SIG-M5 (cell line): Measurements from ENCODE around the gene OR51L1.
"Not testable (repeated sequence)": the region's sequence is repeated elsewhere in the genome, so short reads cannot be mapped to it uniquely, and the experiment has no call there.

Experiments
- DNase-seq: peaks from one replicate; lab custom pipeline; 2025; lab: John Stamatoyannopoulos, UW

The OR51L1 gene, protein sequence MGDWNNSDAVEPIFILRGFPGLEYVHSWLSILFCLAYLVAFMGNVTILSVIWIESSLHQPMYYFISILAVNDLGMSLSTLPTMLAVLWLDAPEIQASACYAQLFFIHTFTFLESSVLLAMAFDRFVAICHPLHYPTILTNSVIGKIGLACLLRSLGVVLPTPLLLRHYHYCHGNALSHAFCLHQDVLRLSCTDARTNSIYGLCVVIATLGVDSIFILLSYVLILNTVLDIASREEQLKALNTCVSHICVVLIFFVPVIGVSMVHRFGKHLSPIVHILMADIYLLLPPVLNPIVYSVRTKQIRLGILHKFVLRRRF

GRCh38 chr11:4994551-4994950 lies at the start of gene OR51L1:
OR51L1 (plus strand) TSS chr11:4994851; CDS start chr11:4998983, 4,132 bp downstream.
- no peak for DNase-seq

GRCh38 chr11:4947505-4947904 lies 47.1 kb upstream of the OR51L1 start, which contains the start of gene OR51A4:
OR51A4 (minus strand) TSS chr11:4947605; CDS start chr11:4947100, 505 bp downstream.
- no peak for DNase-seq

GRCh38 chr11:4955613-4956012 lies 39.0 kb upstream of the OR51L1 start, which contains the start of gene OR51A2:
OR51A2 (minus strand) TSS chr11:4955713; CDS start chr11:4955713, 0 bp downstream.
- not testable (repeated sequence) for DNase-seq

- no peak for DNase-seq
Measured at GRCh38 chr11:4957396-4957795, 37.3 kb upstream of the OR51L1 start.

- no peak for DNase-seq
Measured at GRCh38 chr11:4960877-4961276, 33.8 kb upstream of the OR51L1 start.

DNA sequence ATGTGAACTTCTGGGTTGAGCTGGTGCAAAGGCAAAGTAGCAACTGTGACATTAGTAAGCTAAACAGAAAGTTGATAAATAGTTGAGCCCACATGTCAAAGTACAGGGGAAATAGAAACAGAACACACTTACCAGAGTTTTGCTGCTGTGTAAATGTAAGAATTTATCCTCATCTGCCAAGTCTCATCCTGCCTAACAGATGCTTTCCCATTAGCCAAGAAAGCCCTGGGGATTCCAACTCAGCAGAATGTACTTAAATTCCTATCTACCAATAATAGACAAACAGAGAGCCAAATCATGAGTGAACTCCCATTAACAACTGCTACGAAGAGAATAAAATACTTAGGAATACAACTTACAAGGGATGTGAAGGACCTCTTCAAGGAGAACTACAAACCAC lies 31.8 kb upstream of the OR51L1 start:
- no peak for DNase-seq

DNA sequence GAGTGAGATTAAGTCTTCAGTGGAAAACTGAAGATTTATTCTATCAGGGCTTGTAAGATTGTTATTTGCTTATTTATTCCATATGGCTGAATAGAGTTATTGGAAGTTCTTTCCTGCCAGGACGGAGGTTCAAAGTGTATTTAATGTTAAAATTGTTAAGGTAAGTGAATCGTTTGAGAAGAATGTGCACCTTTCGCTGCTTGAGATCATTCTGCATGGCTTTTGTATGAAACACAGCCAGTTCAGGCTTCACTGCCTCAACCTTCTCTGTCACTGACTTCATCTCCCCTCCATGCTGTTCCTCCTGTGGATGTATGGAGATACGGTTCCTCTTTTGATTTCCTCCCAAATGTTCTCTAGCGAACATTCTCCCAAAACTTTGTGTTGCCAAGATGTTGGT lies 19.2 kb upstream of the OR51L1 start:
- no peak for DNase-seq

DNA sequence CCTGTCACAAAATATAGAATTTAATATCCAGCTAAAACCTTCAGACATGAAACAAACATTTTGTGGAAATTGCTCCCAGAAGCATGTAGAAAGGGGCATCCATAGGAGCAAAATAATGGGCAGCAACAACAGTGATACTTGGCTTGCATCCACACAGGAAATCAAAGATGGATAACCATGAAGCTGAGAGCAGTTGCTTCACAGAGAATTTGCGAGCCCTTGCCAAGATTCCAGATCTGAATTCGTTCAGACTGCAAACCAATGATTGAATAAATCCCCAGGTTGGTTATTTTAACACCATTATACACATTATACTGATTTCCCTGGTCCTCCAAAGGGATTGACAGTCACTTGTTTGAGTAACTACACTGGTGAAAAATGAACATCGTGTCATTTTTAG lies 15.6 kb upstream of the OR51L1 start:
- DNase-seq, result no peak

- DNase-seq, result no peak
Measured at GRCh38 chr11:4982678-4983077, 12.0 kb upstream of the OR51L1 start.

- DNase-seq, result no peak
Measured at GRCh38 chr11:4983841-4984240, 10.8 kb upstream of the OR51L1 start.

GRCh38 chr11:4991060-4991459 lies 3.6 kb upstream of the OR51L1 start:
- DNase-seq, result no peak

DNA sequence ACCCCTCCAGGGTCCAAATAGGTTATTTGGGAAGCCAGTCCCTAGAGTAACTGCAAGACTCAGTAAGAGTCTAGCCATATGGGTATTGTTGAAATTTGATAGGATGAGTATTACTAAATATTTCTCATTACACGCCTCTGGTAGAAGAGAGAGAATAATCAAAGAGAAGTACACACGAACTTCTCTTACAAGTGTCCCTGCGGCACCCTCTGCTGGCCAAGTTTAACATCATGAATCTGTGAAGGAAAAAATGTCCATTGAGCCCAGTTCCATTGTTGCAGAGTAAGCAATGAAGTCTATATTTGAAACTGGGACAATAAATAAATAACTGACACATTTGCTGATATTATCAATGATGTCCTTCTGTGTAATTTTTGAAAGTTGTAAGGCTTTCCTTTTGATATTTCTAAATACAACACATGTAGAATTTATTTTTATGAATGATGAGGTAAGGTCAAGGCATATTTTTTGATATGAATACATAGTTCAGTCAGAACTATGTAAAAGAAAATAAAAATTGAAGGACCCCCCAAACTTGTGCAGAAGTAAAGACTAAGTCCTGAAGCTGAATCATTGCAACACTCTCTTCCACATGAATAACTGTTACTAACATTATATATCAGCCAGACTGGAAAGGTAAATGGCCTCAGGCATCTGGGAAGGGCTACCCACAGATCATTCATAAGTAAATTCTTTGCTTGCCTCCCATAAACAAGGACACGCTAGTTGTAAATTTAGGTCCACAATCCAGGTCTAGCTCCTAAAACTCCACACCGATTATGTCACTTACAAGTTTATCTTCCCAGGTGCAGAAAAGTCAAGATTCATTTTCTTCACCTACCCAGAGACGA lies 10.0 kb downstream of the OR51L1 start:
- DNase-seq, result peak; percentile 2

DNA sequence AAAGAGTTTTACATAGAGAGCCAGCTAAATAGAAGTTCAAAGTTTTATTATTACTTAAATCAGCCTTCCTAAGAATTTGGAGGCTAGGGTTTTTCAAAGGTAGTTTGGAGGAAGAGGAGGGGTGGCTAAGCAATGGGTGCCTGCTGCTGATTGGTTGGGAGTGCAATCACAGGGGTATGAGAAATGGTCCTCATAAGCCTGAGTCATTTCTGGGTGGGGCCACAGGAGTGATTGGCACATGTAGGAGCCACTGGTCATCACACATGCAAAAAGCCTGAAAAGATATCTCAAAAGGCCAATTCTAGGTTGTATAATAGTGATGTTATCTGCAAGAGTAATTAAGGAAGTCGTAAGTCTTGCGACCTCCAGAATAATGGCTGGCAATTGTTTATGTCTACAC lies 12.9 kb downstream of the OR51L1 start:
- DNase-seq, result no peak

DNA sequence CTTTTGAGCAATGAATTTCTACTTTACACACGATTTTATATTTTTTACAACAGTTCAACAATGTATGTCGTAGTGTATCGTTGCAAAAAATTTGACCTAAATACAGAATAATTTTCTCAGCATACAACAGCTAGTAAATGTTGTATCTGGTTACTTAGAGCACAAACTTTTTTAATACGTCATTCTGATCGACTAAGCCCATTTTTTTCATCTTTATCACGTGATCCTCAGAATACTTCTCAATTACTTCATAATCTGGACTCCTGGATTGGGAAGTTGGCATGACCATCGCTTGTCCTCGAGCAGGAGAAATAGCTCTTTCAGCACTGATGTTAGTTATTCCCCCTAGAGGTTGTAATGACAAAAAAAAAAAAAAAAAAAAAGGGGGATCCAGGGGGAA lies 16.6 kb downstream of the OR51L1 start:
- DNase-seq, result no peak

DNA sequence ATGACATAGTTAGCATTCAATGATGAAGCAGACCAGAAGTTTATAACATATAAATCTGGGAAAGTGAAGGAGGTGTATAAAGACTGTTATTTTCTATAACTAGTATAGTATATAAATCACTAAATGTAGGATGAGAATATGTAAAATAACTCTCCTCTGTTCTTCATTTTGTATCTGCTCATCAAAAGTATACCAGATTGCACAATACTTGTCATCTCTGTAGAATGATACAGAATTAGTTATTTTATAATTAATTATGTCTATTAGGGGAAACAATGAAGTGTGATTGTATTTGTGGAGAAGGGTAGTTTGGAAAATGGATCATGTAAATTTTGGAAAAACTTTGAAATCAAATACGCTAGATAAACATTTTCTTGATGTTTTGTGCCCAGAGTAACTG lies 18.4 kb downstream of the OR51L1 start:
- no peak for DNase-seq

DNA sequence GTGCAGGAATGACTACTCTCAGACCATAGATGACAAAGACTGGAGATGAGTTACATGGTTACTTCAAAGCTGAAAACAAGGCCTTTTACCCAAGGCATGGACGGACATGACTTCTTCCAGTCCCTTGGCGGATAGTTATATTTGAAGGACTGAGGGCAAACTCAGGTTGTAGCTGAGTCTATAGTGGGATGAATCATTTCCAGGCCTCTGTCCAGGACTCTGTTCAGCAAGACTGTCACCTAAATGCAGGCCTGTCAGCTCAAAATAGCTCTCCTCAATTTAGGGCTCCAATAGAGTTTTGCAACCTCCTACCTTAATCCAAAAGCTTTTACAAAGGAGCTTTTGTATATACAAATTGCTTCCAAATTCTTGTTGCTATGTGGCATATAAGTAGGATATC lies 27.3 kb downstream of the OR51L1 start:
- no peak for DNase-seq

- no peak for DNase-seq
Measured at GRCh38 chr11:5036669-5037068, 42.0 kb downstream of the OR51L1 start.

GRCh38 chr11:5037926-5038325 lies 43.3 kb downstream of the OR51L1 start:
- no peak for DNase-seq

DNA sequence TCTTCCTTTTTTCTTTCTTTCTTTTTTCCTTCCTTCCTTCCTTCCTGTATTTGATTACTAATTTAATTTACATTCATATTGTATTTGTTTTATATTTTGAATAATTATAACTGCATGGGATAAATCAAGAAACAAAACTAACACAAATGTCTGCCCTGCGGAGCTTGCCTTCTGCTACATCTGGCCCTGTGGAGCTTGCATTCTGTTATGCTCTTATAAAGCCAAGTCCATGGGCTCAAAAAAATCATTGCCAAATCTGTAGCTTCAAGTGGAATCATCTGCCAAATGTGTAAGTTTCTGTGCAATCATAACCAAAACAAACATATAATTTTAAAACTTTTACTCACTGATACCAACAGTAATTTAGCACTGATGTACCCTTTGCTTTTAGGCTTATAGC lies 43.7 kb downstream of the OR51L1 start:
- DNase-seq, result no peak

- no peak for DNase-seq
Measured at GRCh38 chr11:5040876-5041275, 46.2 kb downstream of the OR51L1 start.

DNA sequence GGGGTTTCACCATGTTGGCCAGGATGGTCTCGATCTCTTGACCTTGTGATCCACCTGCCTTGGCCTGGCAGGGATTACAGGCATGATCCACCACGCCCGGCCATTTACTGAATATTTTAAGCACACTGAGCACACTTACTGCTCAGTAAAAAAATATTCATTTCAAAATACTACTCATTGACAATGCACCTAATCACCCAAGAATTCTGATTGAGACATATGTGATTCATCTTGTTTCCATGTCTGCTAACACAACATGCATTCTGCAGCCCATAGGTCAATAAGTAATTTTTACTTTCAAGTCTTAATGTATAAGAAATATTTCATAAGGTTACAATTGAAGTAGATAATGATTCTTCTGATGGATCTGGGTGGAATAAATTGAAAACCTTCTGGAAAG lies 47.4 kb downstream of the OR51L1 start:
- DNase-seq, result no peak

- no peak for DNase-seq
Measured at GRCh38 chr11:5043380-5043779, 48.7 kb downstream of the OR51L1 start.

GRCh38 chr11:5046226-5046625 lies 51.6 kb downstream of the OR51L1 start, which contains the start of gene OR52J3:
OR52J3 (plus strand) TSS chr11:5046526; CDS start chr11:5046526, 0 bp downstream.
- no peak for DNase-seq
